HEK293 (cell line): ENCODE results near the gene PDGFB.

Experiments used
- CTCF ChIA-PET: fragments of 350-600 bp; formaldehyde crosslinking; extraction: SDS; loops from one replicate; lab custom pipeline; 2021; ENCODE audit warnings: antibody characterized with exemption; lab: Yijun Ruan, JAX
- POLR2A ChIA-PET: fragments of 300-600 bp; formaldehyde crosslinking; extraction: SDS; loops from one replicate; lab custom pipeline; 2020; ENCODE audit warnings: antibody characterized with exemption, inconsistent platforms; lab: Yijun Ruan, JAX
- H3K27ac ChIP-seq: fragments of 200-500 bp; sonication (Bioruptor generic); 2 replicates; pipeline ENCODE4 v1.5.1; 2014; ENCODE audit warnings: low read depth, low read length, control low read depth, inconsistent platforms; ENCODE audit errors: extremely low read depth
- H3K36me3 ChIP-seq, 2 experiments: fragments of 200-500 bp in 1 of 2; sonication (Bioruptor generic) in 1 of 2; 1 replicate in 1 of 2; 2 replicates in 1 of 2; pipeline ENCODE4 v1.5.1; 2014 to 2017; ENCODE audit warnings: inconsistent platforms in 2 of 2, low read length in 2 of 2; ENCODE audit not compliant: control insufficient read depth in 2 of 2, insufficient read depth in 1 of 2
- H3K4me1 ChIP-seq: fragments of 200-500 bp; sonication (Bioruptor generic); 2 replicates; pipeline ENCODE4 v1.5.1; 2014; ENCODE audit warnings: mild to moderate bottlenecking, low read length, inconsistent platforms; ENCODE audit not compliant: control insufficient read depth, insufficient read depth
- H3K4me3 ChIP-seq: 2 replicates; pipeline ENCODE4 v1.5.1; 2011; ENCODE audit warnings: low read depth, mild to moderate bottlenecking, control low read depth, low read length, moderate library complexity
- H3K9me3 ChIP-seq: fragments of 200-500 bp; sonication (Bioruptor generic); 2 replicates; pipeline ENCODE4 v1.5.1; 2014; ENCODE audit warnings: low read depth, low read length, inconsistent platforms; ENCODE audit not compliant: control insufficient read depth, insufficient read depth
- BCL11B ChIP-seq: fragments of 450-650 bp; formaldehyde crosslinking; IDR thresholded peaks from 2 replicates; pipeline ENCODE4 v1.5.1; 2016; ENCODE audit warnings: low read depth, missing biosample characterization, missing genetic modification characterization
- GFI1B ChIP-seq: fragments of 450-650 bp; formaldehyde crosslinking; IDR thresholded peaks from 2 replicates; pipeline ENCODE4 v1.5.1; 2016; ENCODE audit warnings: missing biosample characterization, missing genetic modification characterization
- MYNN ChIP-seq: fragments of 450-650 bp; formaldehyde crosslinking; IDR thresholded peaks from 2 replicates; pipeline ENCODE4 v1.5.1; 2016; ENCODE audit warnings: missing biosample characterization, missing genetic modification characterization, borderline replicate concordance
- SCRT1 ChIP-seq: fragments of 450-650 bp; formaldehyde crosslinking; IDR thresholded peaks from 2 replicates; pipeline ENCODE4 v1.5.1; 2016; ENCODE audit warnings: missing biosample characterization, missing genetic modification characterization, borderline replicate concordance
- ZBTB20 ChIP-seq: fragments of 450-650 bp; formaldehyde crosslinking; IDR thresholded peaks from 2 replicates; pipeline ENCODE4 v1.5.1; 2016; ENCODE audit warnings: missing biosample characterization, missing genetic modification characterization
- ZBTB21 ChIP-seq: fragments of 450-650 bp; formaldehyde crosslinking; IDR thresholded peaks from 2 replicates; pipeline ENCODE4 v1.5.1; 2017; ENCODE audit warnings: missing biosample characterization, missing genetic modification characterization
- ZEB2 ChIP-seq: fragments of 450-650 bp; formaldehyde crosslinking; IDR thresholded peaks from 2 replicates; pipeline ENCODE4 v1.5.1; 2016; ENCODE audit warnings: missing biosample characterization, missing genetic modification characterization
- ZNF174 ChIP-seq: fragments of 450-650 bp; formaldehyde crosslinking; IDR thresholded peaks from 2 replicates; pipeline ENCODE4 v1.5.0; 2017; ENCODE audit warnings: missing biosample characterization, mild to moderate bottlenecking, missing genetic modification characterization
- ZNF324 ChIP-seq: fragments of 450-650 bp; formaldehyde crosslinking; IDR thresholded peaks from 2 replicates; pipeline ENCODE4 v1.5.1; 2016; ENCODE audit warnings: missing biosample characterization, missing genetic modification characterization
- ZNF426 ChIP-seq: fragments of 450-650 bp; formaldehyde crosslinking; IDR thresholded peaks from 2 replicates; pipeline ENCODE4 v1.5.1; 2017; ENCODE audit warnings: missing biosample characterization, missing genetic modification characterization, mild to moderate bottlenecking, inconsistent platforms, moderate library complexity
- ZNF48 ChIP-seq: fragments of 450-650 bp; formaldehyde crosslinking; IDR thresholded peaks from 2 replicates; pipeline ENCODE4 v1.5.1; 2016; ENCODE audit warnings: missing biosample characterization, missing genetic modification characterization
- ZNF549 ChIP-seq: fragments of 450-650 bp; IDR thresholded peaks from 2 replicates; pipeline ENCODE4 v1.5.1; 2018; ENCODE audit warnings: missing biosample characterization, missing genetic modification characterization, mild to moderate bottlenecking, inconsistent platforms, moderate library complexity
- ZNF561 ChIP-seq: fragments of 450-650 bp; IDR thresholded peaks from 2 replicates; pipeline ENCODE4 v1.5.1; 2018; ENCODE audit warnings: missing biosample characterization, missing genetic modification characterization, borderline replicate concordance
- ZNF768 ChIP-seq: fragments of 450-650 bp; formaldehyde crosslinking; IDR thresholded peaks from 2 replicates; pipeline ENCODE4 v1.5.1; 2018; ENCODE audit warnings: missing biosample characterization, mild to moderate bottlenecking, missing genetic modification characterization
- ZNF776 ChIP-seq: fragments of 450-650 bp; formaldehyde crosslinking; IDR thresholded peaks from 2 replicates; pipeline ENCODE4 v1.5.0; 2017; ENCODE audit warnings: missing biosample characterization, missing genetic modification characterization, borderline replicate concordance
- ZNF791 ChIP-seq: fragments of 450-650 bp; formaldehyde crosslinking; IDR thresholded peaks from 2 replicates; pipeline ENCODE4 v1.5.1; 2016; ENCODE audit warnings: missing biosample characterization, missing genetic modification characterization
- ZNF792 ChIP-seq: fragments of 450-650 bp; formaldehyde crosslinking; IDR thresholded peaks from 2 replicates; pipeline ENCODE4 v1.5.1; 2016; ENCODE audit warnings: missing biosample characterization, missing genetic modification characterization
- TF ChIP-seq, protein P1 (sequence below): fragments of 450-650 bp; formaldehyde crosslinking; IDR thresholded peaks from 2 replicates; pipeline ENCODE4 v1.5.1; 2016; ENCODE audit warnings: missing biosample characterization, missing genetic modification characterization
- TF ChIP-seq, protein P2 (sequence below): fragments of 450-650 bp; formaldehyde crosslinking; conservative IDR thresholded peaks from 2 replicates; pipeline ENCODE4 v1.5.1; 2016; ENCODE audit warnings: low read depth, missing biosample characterization, missing genetic modification characterization
- TF ChIP-seq, protein P3 (sequence below): fragments of 450-650 bp; IDR thresholded peaks from 2 replicates; pipeline ENCODE4 v1.5.1; 2018; ENCODE audit warnings: missing biosample characterization, mild to moderate bottlenecking, missing genetic modification characterization
- TF ChIP-seq, protein P4 (sequence below): fragments of 450-650 bp; formaldehyde crosslinking; IDR thresholded peaks from 2 replicates; pipeline ENCODE4 v1.5.1; 2017; ENCODE audit warnings: missing biosample characterization, missing genetic modification characterization
- TF ChIP-seq, protein P5 (sequence below): fragments of 450-650 bp; formaldehyde crosslinking; conservative IDR thresholded peaks from 2 replicates; pipeline ENCODE4 v1.5.1; 2016; ENCODE audit warnings: low read depth, missing biosample characterization, missing genetic modification characterization

PDGFB gene

DNA sequence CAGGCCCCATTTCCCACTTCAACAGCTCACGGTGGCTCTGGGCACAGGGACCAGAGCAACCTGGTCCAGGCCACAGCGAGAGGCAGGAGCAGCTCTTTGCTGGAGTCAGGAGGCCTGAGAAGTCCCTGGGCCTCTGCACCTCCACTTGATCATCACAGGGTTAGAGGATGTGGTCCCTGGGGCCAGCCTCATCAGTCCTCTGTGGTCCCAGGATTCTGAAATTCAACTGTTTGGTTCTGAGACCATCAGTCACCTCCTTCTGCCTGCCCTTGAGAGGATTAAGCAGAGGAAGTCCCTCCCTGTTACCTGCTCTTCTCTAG lies 67.4 kb downstream of the PDGFB start (continued):
- TF ChIP-seq, protein P1, sequence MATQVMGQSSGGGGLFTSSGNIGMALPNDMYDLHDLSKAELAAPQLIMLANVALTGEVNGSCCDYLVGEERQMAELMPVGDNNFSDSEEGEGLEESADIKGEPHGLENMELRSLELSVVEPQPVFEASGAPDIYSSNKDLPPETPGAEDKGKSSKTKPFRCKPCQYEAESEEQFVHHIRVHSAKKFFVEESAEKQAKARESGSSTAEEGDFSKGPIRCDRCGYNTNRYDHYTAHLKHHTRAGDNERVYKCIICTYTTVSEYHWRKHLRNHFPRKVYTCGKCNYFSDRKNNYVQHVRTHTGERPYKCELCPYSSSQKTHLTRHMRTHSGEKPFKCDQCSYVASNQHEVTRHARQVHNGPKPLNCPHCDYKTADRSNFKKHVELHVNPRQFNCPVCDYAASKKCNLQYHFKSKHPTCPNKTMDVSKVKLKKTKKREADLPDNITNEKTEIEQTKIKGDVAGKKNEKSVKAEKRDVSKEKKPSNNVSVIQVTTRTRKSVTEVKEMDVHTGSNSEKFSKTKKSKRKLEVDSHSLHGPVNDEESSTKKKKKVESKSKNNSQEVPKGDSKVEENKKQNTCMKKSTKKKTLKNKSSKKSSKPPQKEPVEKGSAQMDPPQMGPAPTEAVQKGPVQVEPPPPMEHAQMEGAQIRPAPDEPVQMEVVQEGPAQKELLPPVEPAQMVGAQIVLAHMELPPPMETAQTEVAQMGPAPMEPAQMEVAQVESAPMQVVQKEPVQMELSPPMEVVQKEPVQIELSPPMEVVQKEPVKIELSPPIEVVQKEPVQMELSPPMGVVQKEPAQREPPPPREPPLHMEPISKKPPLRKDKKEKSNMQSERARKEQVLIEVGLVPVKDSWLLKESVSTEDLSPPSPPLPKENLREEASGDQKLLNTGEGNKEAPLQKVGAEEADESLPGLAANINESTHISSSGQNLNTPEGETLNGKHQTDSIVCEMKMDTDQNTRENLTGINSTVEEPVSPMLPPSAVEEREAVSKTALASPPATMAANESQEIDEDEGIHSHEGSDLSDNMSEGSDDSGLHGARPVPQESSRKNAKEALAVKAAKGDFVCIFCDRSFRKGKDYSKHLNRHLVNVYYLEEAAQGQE = no peak
- TF ChIP-seq ZNF426 (tag by site-specific recombination) = no peak
- no peak for TF ChIP-seq ZNF776 (tag by site-specific recombination)
- TF ChIP-seq, protein P2, sequence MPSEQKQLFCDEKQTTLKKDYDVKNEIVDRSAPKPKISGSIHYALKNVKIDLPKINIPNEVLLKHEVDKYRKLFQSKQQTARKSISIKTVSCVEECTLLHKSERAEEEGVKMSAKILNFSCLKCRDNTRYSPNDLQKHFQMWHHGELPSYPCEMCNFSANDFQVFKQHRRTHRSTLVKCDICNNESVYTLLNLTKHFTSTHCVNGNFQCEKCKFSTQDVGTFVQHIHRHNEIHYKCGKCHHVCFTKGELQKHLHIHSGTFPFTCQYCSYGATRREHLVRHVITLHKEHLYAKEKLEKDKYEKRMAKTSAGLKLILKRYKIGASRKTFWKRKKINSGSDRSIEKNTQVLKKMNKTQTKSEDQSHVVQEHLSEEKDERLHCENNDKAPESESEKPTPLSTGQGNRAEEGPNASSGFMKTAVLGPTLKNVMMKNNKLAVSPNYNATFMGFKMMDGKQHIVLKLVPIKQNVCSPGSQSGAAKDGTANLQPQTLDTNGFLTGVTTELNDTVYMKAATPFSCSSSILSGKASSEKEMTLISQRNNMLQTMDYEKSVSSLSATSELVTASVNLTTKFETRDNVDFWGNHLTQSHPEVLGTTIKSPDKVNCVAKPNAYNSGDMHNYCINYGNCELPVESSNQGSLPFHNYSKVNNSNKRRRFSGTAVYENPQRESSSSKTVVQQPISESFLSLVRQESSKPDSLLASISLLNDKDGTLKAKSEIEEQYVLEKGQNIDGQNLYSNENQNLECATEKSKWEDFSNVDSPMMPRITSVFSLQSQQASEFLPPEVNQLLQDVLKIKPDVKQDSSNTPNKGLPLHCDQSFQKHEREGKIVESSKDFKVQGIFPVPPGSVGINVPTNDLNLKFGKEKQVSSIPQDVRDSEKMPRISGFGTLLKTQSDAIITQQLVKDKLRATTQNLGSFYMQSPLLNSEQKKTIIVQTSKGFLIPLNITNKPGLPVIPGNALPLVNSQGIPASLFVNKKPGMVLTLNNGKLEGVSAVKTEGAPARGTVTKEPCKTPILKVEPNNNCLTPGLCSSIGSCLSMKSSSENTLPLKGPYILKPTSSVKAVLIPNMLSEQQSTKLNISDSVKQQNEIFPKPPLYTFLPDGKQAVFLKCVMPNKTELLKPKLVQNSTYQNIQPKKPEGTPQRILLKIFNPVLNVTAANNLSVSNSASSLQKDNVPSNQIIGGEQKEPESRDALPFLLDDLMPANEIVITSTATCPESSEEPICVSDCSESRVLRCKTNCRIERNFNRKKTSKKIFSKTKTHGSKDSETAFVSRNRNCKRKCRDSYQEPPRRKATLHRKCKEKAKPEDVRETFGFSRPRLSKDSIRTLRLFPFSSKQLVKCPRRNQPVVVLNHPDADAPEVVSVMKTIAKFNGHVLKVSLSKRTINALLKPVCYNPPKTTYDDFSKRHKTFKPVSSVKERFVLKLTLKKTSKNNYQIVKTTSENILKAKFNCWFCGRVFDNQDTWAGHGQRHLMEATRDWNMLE (tag by site-specific recombination) = no peak
- no peak for TF ChIP-seq ZNF174 (tag by site-specific recombination)
- no peak for TF ChIP-seq ZBTB21
- TF ChIP-seq ZNF324 (tag by site-specific recombination) = no peak
- no peak for TF ChIP-seq BCL11B
- TF ChIP-seq ZNF561 (tag by site-specific recombination) = no peak
- no peak for TF ChIP-seq ZEB2 (tag by site-specific recombination)
- TF ChIP-seq, protein P3, sequence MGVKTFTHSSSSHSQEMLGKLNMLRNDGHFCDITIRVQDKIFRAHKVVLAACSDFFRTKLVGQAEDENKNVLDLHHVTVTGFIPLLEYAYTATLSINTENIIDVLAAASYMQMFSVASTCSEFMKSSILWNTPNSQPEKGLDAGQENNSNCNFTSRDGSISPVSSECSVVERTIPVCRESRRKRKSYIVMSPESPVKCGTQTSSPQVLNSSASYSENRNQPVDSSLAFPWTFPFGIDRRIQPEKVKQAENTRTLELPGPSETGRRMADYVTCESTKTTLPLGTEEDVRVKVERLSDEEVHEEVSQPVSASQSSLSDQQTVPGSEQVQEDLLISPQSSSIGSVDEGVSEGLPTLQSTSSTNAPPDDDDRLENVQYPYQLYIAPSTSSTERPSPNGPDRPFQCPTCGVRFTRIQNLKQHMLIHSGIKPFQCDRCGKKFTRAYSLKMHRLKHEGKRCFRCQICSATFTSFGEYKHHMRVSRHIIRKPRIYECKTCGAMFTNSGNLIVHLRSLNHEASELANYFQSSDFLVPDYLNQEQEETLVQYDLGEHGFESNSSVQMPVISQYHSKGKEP (tag by site-specific recombination) = no peak
- TF ChIP-seq ZNF792 = no peak
- no peak for TF ChIP-seq ZNF549 (tag by site-specific recombination)

DNA sequence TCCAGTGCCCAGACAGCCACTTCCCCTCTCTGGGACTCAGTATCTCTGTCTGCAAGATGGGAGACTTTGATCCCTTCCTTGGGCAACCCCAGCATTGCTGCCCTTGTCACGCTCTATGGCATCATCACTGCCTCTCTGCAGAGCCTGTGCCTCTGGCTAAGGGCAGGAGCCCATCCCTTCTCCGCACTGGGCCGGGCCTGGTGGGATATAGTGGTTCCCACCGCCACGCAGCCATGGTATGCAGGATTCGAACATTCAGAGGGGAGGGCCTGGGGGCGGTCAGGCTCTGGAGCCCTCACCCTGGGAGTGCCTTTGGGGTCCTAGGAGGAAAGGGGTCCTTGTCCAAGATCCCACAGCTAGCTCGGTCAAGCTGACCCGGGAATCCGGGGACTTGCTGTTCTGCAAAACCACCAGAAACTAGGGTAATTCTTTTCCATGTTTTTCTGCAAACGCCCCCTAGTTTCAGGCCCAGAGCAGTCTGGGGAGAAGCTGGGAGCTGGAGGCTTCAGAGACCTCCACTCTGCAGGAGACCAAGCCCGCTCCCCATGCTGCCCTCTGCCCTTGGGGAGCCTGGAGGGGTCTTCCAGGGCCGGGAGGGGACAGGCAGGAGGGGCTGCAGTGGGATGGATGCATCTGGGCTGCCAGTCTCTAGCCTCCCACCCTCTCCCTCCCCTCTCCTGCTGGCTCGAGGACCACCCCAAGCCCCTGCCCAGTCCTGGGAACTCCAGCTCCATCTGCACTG lies 67.9 kb downstream of the PDGFB start:
- ChIA-PET POLR2A (interaction anchor here (1.6 to 10.8 kb wide), 3 partner anchors 66 to 140 kb away, joined by 4 to 119 read pairs (median 93); partner anchors contain the start of gene RPL3), CTCF (interaction anchor here (1.1 to 8.1 kb wide), 4 partner anchors 39 to 140 kb away, joined by 3 to 98 read pairs (median 5); partner anchors contain the start of gene RPL3)
- Histone ChIP-seq H3K27ac (no peak overlapping the region), H3K36me3 (no peaks in the 10 kb centered on the region), H3K4me3 (no peak overlapping the region), H3K9me3 (no peaks in the 10 kb centered on the region), H3K4me1 (peaks cover 10% of the 10 kb centered on the region)
- no peak for TF ChIP-seq MYNN
- TF ChIP-seq, protein P4, sequence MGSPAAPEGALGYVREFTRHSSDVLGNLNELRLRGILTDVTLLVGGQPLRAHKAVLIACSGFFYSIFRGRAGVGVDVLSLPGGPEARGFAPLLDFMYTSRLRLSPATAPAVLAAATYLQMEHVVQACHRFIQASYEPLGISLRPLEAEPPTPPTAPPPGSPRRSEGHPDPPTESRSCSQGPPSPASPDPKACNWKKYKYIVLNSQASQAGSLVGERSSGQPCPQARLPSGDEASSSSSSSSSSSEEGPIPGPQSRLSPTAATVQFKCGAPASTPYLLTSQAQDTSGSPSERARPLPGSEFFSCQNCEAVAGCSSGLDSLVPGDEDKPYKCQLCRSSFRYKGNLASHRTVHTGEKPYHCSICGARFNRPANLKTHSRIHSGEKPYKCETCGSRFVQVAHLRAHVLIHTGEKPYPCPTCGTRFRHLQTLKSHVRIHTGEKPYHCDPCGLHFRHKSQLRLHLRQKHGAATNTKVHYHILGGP = no peak
- no peak for TF ChIP-seq SCRT1
- TF ChIP-seq ZNF48 (tag by site-specific recombination) = no peak
- no peak for TF ChIP-seq ZNF768
- TF ChIP-seq, protein P5, sequence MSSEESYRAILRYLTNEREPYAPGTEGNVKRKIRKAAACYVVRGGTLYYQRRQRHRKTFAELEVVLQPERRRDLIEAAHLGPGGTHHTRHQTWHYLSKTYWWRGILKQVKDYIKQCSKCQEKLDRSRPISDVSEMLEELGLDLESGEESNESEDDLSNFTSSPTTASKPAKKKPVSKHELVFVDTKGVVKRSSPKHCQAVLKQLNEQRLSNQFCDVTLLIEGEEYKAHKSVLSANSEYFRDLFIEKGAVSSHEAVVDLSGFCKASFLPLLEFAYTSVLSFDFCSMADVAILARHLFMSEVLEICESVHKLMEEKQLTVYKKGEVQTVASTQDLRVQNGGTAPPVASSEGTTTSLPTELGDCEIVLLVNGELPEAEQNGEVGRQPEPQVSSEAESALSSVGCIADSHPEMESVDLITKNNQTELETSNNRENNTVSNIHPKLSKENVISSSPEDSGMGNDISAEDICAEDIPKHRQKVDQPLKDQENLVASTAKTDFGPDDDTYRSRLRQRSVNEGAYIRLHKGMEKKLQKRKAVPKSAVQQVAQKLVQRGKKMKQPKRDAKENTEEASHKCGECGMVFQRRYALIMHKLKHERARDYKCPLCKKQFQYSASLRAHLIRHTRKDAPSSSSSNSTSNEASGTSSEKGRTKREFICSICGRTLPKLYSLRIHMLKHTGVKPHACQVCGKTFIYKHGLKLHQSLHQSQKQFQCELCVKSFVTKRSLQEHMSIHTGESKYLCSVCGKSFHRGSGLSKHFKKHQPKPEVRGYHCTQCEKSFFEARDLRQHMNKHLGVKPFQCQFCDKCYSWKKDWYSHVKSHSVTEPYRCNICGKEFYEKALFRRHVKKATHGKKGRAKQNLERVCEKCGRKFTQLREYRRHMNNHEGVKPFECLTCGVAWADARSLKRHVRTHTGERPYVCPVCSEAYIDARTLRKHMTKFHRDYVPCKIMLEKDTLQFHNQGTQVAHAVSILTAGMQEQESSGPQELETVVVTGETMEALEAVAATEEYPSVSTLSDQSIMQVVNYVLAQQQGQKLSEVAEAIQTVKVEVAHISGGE (tag by site-specific recombination) = no peak
- no peak for TF ChIP-seq GFI1B (tag by site-specific recombination)
- TF ChIP-seq ZNF791 = no peak
- no peak for TF ChIP-seq ZBTB20 (tag by site-specific recombination)
